GM19467 (cell line): ENCODE results near the gene ZP4.

Experiments
- ATAC-seq: cut with Tn5 transposase; IDR thresholded peaks from one replicate; pipeline ENCODE4 v1.9.1; 2021; ENCODE audit warnings: mild to moderate bottlenecking, moderate library complexity; ENCODE audit not compliant: unreplicated experiment

ZP4 gene

GRCh38 chr1:237890822-237891221, at the start of gene ZP4:
TSS of gene ZP4 (minus strand) at chr1:237890922. CDS start at chr1:237890635, 287 bp downstream.
- no peak for ATAC-seq

GRCh38 chr1:237938553-237938952, 47.8 kb upstream of the ZP4 start:
- no peak for ATAC-seq

GRCh38 chr1:237938068-237938467, 47.3 kb upstream of the ZP4 start:
- ATAC-seq = no peak

GRCh38 chr1:237932816-237933215, 42.1 kb upstream of the ZP4 start:
- ATAC-seq = no peak

- ATAC-seq = no peak
Measured at GRCh38 chr1:237931581-237931980, 40.9 kb upstream of the ZP4 start.

GRCh38 chr1:237927198-237927597, 36.5 kb upstream of the ZP4 start:
- ATAC-seq = no peak

GRCh38 chr1:237921306-237921705, 30.6 kb upstream of the ZP4 start:
- no peak for ATAC-seq

GRCh38 chr1:237913345-237913744, 22.6 kb upstream of the ZP4 start:
- ATAC-seq = no peak

GRCh38 chr1:237911911-237912310, 21.2 kb upstream of the ZP4 start:
- no peak for ATAC-seq

GRCh38 chr1:237910834-237911233, 20.1 kb upstream of the ZP4 start:
- ATAC-seq = no peak

GRCh38 chr1:237903961-237904360, 13.2 kb upstream of the ZP4 start:
- ATAC-seq = no peak

- no peak for ATAC-seq
Measured at GRCh38 chr1:237902960-237903743, 12.4 kb upstream of the ZP4 start.

- ATAC-seq = peak; percentile 66
Measured at GRCh38 chr1:237901299-237901934, 10.7 kb upstream of the ZP4 start.

GRCh38 chr1:237895630-237896029, 4.9 kb upstream of the ZP4 start:
- no peak for ATAC-seq

GRCh38 chr1:237894131-237894530, 3.4 kb upstream of the ZP4 start:
- ATAC-seq = no peak

- no peak for ATAC-seq
Measured at GRCh38 chr1:237891979-237892378, 1.3 kb upstream of the ZP4 start.

- ATAC-seq = no peak
Measured at GRCh38 chr1:237891266-237891665, 544 bp upstream of the ZP4 start.

GRCh38 chr1:237890416-237890815, 306 bp downstream of the ZP4 start:
- ATAC-seq = no peak

- no peak for ATAC-seq
Measured at GRCh38 chr1:237888143-237888542, 2.6 kb downstream of the ZP4 start.

GRCh38 chr1:237887542-237887941, 3.2 kb downstream of the ZP4 start:
- no peak for ATAC-seq

- no peak for ATAC-seq
Measured at GRCh38 chr1:237884237-237884636, 6.5 kb downstream of the ZP4 start.

GRCh38 chr1:237879195-237879594, 11.5 kb downstream of the ZP4 start:
- no peak for ATAC-seq

GRCh38 chr1:237878406-237878805, 12.3 kb downstream of the ZP4 start:
- ATAC-seq = no peak
